ENCODE measurements around the gene PTGER3.
A peak's percentile ranks its signal among the peaks of the same experiment; 100 is the strongest.

Gene PTGER3

DNA sequence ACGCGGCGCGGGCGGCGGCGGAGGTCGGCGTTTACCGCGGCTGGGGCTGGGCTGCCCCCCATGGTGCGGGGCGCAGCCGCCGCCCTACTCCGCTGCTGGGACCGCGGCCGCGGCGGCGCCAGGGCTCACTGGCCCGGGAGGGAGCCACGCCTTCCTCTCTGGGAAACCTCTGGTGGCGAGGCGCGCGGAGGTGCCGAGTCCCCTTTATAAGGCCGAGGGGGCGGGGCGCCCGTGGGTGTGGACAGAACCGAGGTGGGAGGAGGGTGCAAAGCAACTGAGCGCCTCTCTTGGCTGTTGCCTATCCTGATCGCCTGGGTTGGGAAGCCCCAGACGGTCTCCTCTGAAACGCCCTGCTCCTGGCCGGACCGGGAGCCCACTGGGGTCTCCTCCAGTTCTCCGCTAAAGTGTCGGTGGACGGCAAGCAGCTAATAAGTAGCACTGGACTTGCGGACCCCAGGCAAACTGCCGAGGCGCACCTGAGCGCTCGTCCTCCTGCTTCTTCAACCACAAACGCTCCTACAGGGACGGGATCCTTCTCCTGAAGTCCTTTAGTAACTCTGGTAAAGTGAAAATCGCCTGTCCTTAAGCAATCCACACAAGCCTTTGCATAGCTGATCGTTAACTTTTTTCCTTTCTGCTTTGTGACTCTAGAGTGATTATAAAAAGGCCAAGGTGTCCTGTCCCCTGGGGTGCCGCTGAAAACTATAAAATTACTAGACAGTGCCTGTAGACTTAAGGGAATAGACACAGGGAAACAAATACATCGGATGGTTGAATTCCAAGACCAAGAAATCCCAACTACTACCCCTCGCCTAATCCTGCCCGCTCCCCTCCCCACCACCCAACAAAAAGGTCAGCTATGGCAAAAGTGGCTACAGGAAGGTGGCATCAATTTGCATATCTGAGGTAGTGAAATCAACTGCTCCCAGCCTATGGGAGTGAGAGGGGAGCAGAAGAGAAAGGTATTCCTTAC is at the start of gene PTGER3:
PTGER3 (minus strand) TSS at position 182 of the 973 bp plus-strand sequence. CDS start 239 bp downstream, outside the sequence.
- peak; percentile 34 for DNase-seq

DNA sequence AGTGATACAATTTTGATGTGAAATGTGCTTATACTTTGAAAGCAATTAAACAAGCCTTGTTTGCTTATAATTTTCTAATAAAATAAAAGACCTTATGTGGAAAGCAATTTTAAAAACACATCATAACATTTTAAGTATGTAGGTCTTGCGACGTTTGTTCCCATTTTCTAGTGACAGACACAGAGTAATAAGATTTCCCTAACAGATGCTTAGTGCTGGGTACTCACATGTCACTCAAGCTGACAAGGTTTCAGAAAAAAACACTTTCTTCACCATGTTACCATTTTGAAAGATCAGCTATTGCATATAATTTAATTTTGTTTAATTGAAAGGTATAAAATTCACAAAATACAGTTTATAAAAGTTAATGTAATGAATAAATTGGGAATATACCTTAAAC is 47.3 kb upstream of the PTGER3 start:
- DNase-seq: no peak

- no peak for DNase-seq
These were observed 46.3 kb upstream of the PTGER3 start for GRCh38 chr1:71093938-71094337.

DNA sequence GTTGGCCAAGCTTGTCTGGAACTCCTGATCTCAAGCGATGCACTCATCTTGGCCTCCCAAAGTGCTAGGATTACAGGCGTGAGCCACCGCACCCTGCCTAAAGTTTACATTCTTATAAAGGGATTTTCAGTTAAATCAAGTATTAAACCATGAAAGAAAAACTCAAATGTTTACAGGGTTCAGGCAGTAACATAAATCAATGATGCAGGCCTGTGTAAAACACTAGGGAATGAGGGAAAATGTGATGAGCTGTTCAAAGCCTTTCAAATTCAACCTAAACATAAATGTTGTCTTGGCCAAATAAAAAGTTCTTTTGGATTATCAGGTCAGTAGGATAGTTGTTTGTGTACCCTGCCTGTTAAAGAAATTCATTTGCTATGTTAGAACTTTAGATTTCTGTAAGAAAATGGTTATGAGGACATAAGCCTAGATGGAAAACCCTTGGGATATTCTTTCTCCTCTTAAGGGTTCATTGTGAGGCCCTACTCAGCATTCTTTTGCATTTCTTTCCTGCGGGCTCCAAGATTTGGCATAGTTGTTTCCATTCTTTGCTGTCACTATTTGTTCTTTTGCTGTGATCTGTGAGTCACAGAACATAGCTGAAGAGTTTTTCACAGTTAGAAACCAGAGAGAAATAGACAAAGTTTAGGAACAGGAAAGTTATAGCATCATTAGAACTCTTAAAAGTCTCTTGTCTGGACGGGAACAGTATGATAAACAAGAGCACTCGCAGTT is 42.1 kb upstream of the PTGER3 start:
- no peak for DNase-seq

DNA sequence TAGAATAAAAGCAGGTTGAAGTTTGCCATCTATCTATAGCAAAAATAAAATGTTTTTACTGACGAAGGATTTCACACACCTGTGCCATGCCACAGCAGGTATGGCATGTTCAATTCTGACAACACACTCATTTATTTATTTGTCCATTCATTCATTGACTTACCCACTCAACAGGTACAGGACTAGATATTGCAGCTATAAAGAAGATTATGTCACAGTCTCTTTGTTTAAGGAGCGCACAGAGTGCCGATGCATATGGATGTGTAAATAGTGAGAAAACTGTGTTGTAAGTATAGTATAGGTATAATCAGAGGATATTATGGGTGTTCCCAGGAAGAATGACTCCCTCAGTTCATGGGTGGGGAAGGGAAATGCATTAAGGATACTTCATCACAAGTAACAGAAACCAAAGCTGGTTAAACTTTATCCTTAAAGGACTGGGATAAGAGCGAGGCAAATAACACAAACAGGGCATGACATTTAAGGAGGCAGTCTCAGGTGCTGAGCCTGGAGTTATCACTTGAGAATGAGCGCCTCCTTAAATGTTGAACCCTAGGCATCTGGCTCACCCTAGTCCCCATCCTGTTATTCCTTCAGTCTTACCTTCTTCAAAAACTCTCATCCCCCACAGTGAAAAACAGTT is 41.1 kb upstream of the PTGER3 start:
- DNase-seq: no peak

- DNase-seq: no peak
These were observed 40.1 kb upstream of the PTGER3 start for GRCh38 chr1:71087713-71088112.

GRCh38 chr1:71087060-71087459 is 39.4 kb upstream of the PTGER3 start:
- no peak for DNase-seq

- no peak for DNase-seq
These were observed 38.7 kb upstream of the PTGER3 start for GRCh38 chr1:71086331-71086730.

DNA sequence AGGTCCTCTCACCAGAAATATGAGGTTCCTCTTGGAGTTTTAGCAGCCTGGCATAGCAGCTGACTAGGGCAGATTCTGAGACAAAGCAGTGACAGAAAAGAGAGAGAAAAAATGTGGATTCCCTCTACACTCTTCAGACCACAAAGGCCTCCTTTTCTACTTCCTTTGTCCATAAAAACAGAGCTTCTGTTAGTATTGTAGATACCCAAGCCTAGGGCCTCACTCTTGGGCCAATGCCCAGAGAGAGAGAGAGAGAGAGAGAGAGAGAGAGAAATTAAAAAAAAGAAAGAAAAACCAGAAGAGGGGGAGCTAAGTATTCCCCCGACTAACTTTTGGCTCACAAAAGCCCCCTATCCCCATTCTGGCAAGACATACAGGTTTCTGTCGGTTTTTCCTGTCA is 35.7 kb upstream of the PTGER3 start:
- no peak for DNase-seq

DNA sequence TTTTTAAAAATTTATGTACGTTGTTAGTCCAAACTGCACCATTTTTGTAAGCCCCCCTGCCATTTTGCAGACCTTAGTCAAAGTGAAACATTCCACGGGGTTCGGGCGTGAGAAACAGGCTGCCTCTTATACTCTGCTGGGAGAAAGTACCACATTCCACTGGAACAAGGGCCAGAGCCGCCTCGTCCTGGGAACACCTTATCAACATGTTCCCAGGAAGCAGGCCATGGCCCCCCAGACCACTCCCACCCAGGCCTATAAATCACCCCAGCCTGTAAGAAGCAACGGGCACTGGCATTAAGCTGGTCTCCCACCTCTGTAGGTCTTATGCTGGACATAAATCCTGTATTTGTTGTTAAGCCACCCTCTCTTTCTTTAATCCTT is 34.1 kb upstream of the PTGER3 start:
- DNase-seq: no peak

GRCh38 chr1:71080739-71081696 is 33.4 kb upstream of the PTGER3 start, which contains the start of gene ZRANB2:
TSS of gene ZRANB2 (minus strand) at chr1:71081035. CDS start at chr1:71080995, 40 bp downstream.
- peak; percentile 94 for DNase-seq

DNA sequence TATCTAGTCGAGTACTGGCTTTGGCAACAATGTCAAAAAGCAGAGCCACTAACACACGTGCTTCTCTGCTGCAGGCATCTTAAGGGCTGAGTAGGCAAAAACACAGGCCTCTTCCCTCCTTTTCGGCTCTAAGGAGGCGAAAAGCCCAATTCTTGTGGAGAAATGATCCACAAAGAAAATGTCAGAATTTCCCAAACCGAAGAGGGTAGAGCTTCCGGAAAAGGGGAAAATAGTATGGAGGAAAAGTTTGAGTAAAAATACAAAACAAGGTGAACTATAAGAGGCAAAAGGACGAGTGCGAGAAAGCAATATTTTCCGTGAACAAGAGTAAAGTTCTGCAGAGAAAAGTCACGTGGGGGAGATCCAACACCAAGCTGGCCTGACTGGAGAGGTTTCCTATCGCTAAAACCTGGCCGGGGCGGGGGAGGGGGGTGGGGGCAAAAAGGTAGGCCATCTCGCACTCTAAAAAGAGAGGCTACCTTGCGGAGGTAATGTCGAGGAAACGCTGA is 32.7 kb upstream of the PTGER3 start:
- peak; percentile 6 for DNase-seq

GRCh38 chr1:71074681-71075080 is 27.1 kb upstream of the PTGER3 start:
- no peak for DNase-seq

- no peak for DNase-seq
These were observed 24.7 kb upstream of the PTGER3 start for GRCh38 chr1:71072273-71072672.

GRCh38 chr1:71071720-71072119 is 24.1 kb upstream of the PTGER3 start:
- no peak for DNase-seq

DNA sequence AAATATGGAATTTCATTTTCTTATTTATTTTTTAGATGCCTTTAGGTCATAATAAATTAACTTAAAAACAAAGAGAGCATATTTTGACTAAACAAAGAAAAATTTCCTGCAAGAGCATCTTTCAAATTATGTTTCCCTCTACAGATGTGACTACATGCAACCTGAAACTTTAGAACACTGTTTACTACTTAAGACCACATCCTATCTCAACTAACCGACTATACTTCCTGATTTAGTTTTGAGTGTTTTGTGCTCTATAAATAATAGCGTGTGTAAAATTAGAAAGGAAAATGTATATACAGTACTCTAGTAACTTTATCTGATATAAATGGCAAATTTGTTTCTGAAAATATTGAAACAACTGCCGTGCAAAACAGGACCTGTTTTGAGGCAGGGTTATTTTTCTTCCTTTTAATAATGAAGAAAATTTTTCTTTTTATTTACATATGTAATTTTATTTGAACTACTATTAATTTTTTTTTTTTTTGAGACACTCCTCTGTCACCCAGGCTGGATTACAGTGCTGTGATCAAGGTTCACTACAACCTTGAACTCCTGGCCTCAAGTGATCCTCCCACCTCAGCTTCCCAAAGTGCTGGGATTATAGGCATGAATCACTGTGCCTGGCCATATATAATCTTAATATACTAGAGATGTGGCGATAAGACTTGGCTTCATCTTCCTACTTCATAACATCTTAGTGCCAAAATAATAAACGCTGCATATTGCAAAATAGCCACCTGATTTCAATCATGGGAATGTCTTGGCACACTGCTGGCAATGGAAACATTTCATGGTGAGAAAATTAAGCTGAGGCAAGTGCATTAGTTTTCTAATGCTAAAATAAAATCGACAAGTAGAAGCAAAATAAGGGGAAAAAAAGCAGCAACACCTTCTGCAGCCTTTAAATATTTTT is 21.0 kb upstream of the PTGER3 start:
- no peak for DNase-seq

GRCh38 chr1:71054791-71055190 is 7.2 kb upstream of the PTGER3 start:
- DNase-seq: no peak

DNA sequence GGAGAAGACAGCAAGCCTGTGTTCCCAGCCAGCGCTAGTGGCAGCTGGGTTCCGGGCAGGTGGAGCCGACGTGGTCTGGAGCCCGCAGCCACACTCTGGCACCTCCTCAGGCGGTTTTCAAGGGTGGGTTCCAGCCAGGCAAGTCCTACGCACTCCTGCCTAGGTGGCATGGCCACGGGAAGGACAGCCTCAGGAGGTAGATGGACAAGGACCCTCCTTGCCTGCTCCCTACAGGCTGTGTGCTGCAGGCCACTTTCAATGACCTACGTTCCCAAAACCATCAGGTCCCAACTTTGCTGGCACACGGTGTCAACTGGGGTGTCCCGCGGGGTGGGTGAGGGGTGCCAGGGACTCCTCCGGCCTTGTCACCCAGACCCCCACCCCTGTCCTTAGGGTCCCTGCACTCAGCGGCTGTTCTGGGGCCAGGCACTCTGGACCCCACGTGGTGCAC is 6.7 kb upstream of the PTGER3 start:
- no peak for DNase-seq

GRCh38 chr1:71053758-71054157 is 6.1 kb upstream of the PTGER3 start:
- no peak for DNase-seq

GRCh38 chr1:71053146-71053545 is 5.5 kb upstream of the PTGER3 start:
- DNase-seq: no peak
